ENCODE measurements around the gene TCERG1L.

Gene TCERG1L

DNA sequence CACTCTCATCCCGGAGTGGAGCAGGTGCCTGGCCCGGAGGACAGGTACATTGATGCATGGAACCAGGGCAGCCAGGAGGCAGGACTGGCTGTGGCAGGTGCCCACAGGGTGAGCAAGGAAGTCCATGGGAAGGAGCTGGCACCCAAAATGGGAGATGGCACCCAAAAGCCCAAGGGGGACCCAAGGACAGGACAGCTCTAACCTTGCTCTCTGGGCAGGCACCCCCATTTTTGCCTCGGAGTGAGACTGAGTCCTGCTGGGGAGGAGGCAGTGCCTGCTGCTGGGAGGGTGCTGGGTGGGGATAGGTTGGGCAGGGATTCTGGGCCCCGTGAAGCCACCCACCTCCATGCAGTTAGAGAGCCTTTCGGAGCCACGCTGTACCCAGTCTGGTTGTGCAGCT lies 234.5 kb downstream of the TCERG1L start:
- no peak for TF ChIP-seq CREB1 (IDR thresholded peaks at IDR 0.05; ENCODE audit: low read depth)
- no peak for TF ChIP-seq FOXM1 (IDR thresholded peaks at IDR 0.05; ENCODE audit: borderline replicate concordance, low read depth)
- TF ChIP-seq TEAD4 (IDR thresholded peaks at IDR 0.05) = no peak
- TF ChIP-seq, protein P1, sequence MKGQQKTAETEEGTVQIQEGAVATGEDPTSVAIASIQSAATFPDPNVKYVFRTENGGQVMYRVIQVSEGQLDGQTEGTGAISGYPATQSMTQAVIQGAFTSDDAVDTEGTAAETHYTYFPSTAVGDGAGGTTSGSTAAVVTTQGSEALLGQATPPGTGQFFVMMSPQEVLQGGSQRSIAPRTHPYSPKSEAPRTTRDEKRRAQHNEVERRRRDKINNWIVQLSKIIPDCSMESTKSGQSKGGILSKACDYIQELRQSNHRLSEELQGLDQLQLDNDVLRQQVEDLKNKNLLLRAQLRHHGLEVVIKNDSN (IDR thresholded peaks at IDR 0.05) = no peak
- no peak for TF ChIP-seq TCF12 (IDR thresholded peaks at IDR 0.05; ENCODE audit: low read depth)
- TF ChIP-seq ZBTB7A (IDR thresholded peaks at IDR 0.05; ENCODE audit: low read depth) = no peak
- no peak for TF ChIP-seq YY1 (IDR thresholded peaks at IDR 0.05; ENCODE audit: low read depth)
- TF ChIP-seq, protein P2, sequence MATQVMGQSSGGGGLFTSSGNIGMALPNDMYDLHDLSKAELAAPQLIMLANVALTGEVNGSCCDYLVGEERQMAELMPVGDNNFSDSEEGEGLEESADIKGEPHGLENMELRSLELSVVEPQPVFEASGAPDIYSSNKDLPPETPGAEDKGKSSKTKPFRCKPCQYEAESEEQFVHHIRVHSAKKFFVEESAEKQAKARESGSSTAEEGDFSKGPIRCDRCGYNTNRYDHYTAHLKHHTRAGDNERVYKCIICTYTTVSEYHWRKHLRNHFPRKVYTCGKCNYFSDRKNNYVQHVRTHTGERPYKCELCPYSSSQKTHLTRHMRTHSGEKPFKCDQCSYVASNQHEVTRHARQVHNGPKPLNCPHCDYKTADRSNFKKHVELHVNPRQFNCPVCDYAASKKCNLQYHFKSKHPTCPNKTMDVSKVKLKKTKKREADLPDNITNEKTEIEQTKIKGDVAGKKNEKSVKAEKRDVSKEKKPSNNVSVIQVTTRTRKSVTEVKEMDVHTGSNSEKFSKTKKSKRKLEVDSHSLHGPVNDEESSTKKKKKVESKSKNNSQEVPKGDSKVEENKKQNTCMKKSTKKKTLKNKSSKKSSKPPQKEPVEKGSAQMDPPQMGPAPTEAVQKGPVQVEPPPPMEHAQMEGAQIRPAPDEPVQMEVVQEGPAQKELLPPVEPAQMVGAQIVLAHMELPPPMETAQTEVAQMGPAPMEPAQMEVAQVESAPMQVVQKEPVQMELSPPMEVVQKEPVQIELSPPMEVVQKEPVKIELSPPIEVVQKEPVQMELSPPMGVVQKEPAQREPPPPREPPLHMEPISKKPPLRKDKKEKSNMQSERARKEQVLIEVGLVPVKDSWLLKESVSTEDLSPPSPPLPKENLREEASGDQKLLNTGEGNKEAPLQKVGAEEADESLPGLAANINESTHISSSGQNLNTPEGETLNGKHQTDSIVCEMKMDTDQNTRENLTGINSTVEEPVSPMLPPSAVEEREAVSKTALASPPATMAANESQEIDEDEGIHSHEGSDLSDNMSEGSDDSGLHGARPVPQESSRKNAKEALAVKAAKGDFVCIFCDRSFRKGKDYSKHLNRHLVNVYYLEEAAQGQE (IDR thresholded peaks at IDR 0.05; ENCODE audit: low read depth) = no peak
- TF ChIP-seq CEBPB (IDR thresholded peaks at IDR 0.05) = no peak
- no peak for TF ChIP-seq EP300 (IDR thresholded peaks at IDR 0.05; ENCODE audit: borderline replicate concordance)
- no peak for TF ChIP-seq TAF1 (IDR thresholded peaks at IDR 0.05; ENCODE audit: low read depth)
- TF ChIP-seq EGR1 (IDR thresholded peaks at IDR 0.05) = no peak
- no peak for TF ChIP-seq NFIC (IDR thresholded peaks at IDR 0.05)

DNA sequence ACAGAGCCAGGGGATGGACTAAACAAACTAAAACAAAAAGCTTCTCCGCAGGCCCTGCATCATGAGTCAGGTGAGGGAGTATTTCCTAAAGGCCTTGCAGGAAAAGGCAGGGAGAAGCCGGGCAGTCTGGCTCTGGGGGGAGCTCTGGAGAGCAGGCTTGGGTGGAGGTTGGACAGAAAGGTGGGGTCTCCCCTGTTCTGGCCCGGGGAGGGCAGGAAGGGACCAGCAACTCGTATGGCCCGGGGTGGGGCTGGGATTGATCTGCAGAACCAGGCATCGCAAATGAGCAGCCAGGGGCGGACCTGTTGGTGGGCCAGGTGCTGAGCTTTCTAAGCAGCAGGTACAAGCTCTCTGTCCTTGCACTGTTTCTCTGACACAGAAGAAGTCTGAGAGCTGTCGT lies 235.2 kb downstream of the TCERG1L start:
- no peak for TF ChIP-seq TAF1 (IDR thresholded peaks at IDR 0.05; ENCODE audit: low read depth)
- TF ChIP-seq, protein P3, sequence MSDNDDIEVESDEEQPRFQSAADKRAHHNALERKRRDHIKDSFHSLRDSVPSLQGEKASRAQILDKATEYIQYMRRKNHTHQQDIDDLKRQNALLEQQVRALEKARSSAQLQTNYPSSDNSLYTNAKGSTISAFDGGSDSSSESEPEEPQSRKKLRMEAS (IDR thresholded peaks at IDR 0.05) = no peak
- TF ChIP-seq TEAD4 (IDR thresholded peaks at IDR 0.05) = no peak
- TF ChIP-seq YY1 (IDR thresholded peaks at IDR 0.05; ENCODE audit: low read depth) = no peak
- TF ChIP-seq EP300 (IDR thresholded peaks at IDR 0.05; ENCODE audit: borderline replicate concordance) = no peak
- no peak for TF ChIP-seq NFIC (IDR thresholded peaks at IDR 0.05)
- TF ChIP-seq CEBPB (IDR thresholded peaks at IDR 0.05) = no peak
- TF ChIP-seq CREB1 (IDR thresholded peaks at IDR 0.05; ENCODE audit: low read depth) = no peak
- TF ChIP-seq, protein P1 (IDR thresholded peaks at IDR 0.05) = no peak

DNA sequence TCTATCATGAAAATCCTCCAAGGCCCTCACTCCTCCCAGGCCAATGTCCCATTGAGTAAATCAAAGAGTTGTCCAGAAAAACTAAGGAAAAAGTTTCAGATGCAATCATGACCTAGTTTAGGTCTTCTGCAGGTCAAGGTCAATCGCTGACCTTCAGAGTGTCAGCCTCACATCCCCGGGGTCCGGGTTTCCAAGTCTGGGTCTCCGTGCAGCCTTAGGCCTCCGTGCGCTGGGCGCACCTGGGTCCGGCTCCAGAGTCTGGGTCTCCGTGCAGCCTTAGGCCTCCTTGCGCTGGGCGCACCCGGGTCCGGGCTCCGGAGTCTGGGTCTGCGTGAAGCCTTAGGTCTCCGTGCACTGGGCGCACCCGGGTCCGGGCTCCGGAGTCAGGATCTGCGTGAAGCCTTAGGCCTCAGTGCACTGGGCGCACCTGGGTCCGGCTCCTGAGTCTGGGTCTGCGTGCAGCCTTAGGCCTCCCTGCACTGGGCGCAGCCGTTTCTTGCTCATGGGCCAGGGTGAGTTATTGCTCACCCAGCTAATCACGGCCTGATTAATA lies 236.2 kb downstream of the TCERG1L start:
- no peak for TF ChIP-seq FOXM1 (IDR thresholded peaks at IDR 0.05; ENCODE audit: borderline replicate concordance, low read depth)
- no peak for TF ChIP-seq RAD21 (IDR thresholded peaks at IDR 0.05; ENCODE audit: low read depth)
- TF ChIP-seq, protein P2 (IDR thresholded peaks at IDR 0.05; ENCODE audit: low read depth) = no peak
- TF ChIP-seq NFIC (IDR thresholded peaks at IDR 0.05) = no peak
- TF ChIP-seq EP300 (IDR thresholded peaks at IDR 0.05; ENCODE audit: borderline replicate concordance) = no peak
- TF ChIP-seq, protein P1 (IDR thresholded peaks at IDR 0.05) = no peak
- TF ChIP-seq TCF12 (IDR thresholded peaks at IDR 0.05; ENCODE audit: low read depth) = no peak
- TF ChIP-seq TAF1 (IDR thresholded peaks at IDR 0.05; ENCODE audit: low read depth) = no peak
- TF ChIP-seq, protein P3 (IDR thresholded peaks at IDR 0.05) = no peak
- no peak for TF ChIP-seq EGR1 (IDR thresholded peaks at IDR 0.05)
- no peak for TF ChIP-seq CREB1 (IDR thresholded peaks at IDR 0.05; ENCODE audit: low read depth)
- no peak for TF ChIP-seq ZBTB7A (IDR thresholded peaks at IDR 0.05; ENCODE audit: low read depth)
- TF ChIP-seq CEBPB (IDR thresholded peaks at IDR 0.05) = no peak
- no peak for TF ChIP-seq TEAD4 (IDR thresholded peaks at IDR 0.05)
- TF ChIP-seq YY1 (IDR thresholded peaks at IDR 0.05; ENCODE audit: low read depth) = no peak

DNA sequence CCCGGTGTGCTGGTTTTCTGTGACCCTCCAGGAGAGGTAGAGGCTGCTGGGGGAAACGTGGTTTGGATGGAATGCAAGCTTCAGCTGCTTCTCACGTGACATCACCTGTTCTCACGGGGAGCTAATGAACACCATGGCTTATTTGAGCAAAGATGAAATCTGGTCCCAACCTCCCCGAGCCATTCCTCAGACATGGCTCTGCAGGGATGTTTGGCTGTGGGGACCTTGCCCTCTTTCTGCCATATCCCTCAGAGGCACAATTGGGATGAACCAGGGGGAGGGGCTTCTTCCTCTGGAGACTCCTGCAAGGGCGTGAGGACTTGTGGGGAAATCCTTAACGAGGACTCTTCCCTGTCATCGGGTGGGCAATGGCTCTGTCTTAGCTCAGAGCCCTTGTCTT lies 236.8 kb downstream of the TCERG1L start:
- no peak for TF ChIP-seq TAF1 (IDR thresholded peaks at IDR 0.05; ENCODE audit: low read depth)

DNA sequence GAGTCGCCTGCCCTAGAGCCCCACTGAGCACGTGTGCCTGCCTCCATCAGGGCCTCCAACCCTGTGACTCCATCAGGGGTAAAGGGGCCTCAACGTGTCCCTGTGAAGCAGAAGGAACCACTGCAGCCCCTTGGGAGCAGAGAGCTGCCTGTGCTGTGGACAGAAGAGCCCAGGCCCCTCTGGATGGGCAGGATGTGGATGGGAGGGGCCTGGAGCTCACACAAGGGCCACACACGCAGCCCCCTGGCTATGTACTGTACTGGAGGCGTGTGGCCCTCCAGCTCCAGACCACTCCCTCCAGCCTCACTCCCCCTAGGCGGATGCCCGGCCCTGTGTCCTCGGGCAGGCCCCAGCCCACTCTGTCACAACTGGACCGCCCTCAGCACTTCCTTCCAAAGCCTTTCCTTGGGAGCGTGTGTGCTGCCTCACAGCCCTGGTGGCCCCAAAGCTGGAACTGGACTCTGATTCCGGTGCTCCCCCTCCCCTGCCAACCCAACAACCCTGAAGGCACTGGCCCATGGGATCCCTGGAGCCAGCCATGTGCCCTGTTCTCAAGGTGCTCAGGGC lies 238.0 kb downstream of the TCERG1L start:
- TF ChIP-seq TCF12 (IDR thresholded peaks at IDR 0.05; ENCODE audit: low read depth) (no peak), EGR1 (IDR thresholded peaks at IDR 0.05) (no peak), FOXM1 (IDR thresholded peaks at IDR 0.05; ENCODE audit: borderline replicate concordance, low read depth) (no peak), ZBTB7A (IDR thresholded peaks at IDR 0.05; ENCODE audit: low read depth) (no peak), EP300 (IDR thresholded peaks at IDR 0.05; ENCODE audit: borderline replicate concordance) (no peak), CEBPB (IDR thresholded peaks at IDR 0.05) (no peak), CREB1 (IDR thresholded peaks at IDR 0.05; ENCODE audit: low read depth) (no peak)
- TF ChIP-seq, protein P3 (IDR thresholded peaks at IDR 0.05) = no peak
- TF ChIP-seq, protein P2 (IDR thresholded peaks at IDR 0.05; ENCODE audit: low read depth) = no peak
- TF ChIP-seq, protein P1 (IDR thresholded peaks at IDR 0.05) = no peak
